Nephron (organoid): ENCODE results near the gene RLF.
"Not testable (repeated sequence)": the region's sequence is repeated elsewhere in the genome, so short reads cannot be mapped to it uniquely, and the experiment has no call there.

Experiments used
- H3K27ac Mint-ChIP-seq, 3 experiments: 2 replicates each; pipeline ENCODE4 v1.8.0; 2020; ENCODE audit warnings: mixed read lengths in 3 of 3, mild to moderate bottlenecking in 2 of 3, moderate library complexity in 1 of 3
- H3K27me3 Mint-ChIP-seq: 2 replicates; pipeline ENCODE4 v1.8.0; 2021; ENCODE audit warnings: low read depth, mild to moderate bottlenecking, moderate library complexity, mixed read lengths
- H3K36me3 Mint-ChIP-seq: 2 replicates; pipeline ENCODE4 v1.8.0; 2020; ENCODE audit warnings: low read depth, mixed read lengths
- H3K4me1 Mint-ChIP-seq: 2 replicates; pipeline ENCODE4 v1.8.0; 2020; ENCODE audit warnings: mixed read lengths
- H3K4me3 Mint-ChIP-seq, 3 experiments: 2 replicates each; pipeline ENCODE4 v1.8.0; 2020; ENCODE audit warnings: mild to moderate bottlenecking in 3 of 3, mixed read lengths in 3 of 3, moderate library complexity in 2 of 3
- H3K9me3 Mint-ChIP-seq: 2 replicates; pipeline ENCODE4 v1.8.0; 2020; ENCODE audit warnings: mixed read lengths
- TF ChIP-seq, protein P1 (sequence below), 3 experiments: fragments of 200-600 bp; sonication (generic); IDR thresholded peaks; one replicate each; pipeline ENCODE4 v1.5.0; 2021; ENCODE audit warnings: antibody characterized with exemption in 3 of 3; ENCODE audit not compliant: unreplicated experiment in 3 of 3

The RLF gene

DNA sequence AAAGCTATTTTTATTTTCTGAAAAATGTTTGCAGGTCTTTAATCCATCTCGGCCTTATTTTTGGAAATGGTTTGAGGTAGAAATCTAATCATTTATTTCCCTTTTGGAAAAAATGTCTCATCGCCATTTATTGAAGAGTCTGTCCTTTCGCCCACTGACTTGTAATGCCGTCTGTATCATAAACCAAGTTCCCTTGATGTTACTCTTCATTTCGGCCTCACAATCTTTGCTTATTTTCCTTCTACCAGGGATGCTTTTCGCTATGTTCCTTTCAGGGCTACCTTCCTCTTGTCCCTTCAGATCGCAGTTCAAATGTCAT is 422 bp upstream of the RLF start:
- Mint-ChIP-seq H3K27me3 (no peaks in the 10 kb centered on the region), H3K4me1 (peaks cover 14% of the 10 kb centered on the region), H3K36me3 (no peaks in the 10 kb centered on the region), H3K9me3 (no peaks in the 10 kb centered on the region), H3K27ac (peak overlapping the region in 2 of 3 experiments; percentile 88 to 96), H3K4me3 (no peak overlapping the region)
- TF ChIP-seq, protein P1, sequence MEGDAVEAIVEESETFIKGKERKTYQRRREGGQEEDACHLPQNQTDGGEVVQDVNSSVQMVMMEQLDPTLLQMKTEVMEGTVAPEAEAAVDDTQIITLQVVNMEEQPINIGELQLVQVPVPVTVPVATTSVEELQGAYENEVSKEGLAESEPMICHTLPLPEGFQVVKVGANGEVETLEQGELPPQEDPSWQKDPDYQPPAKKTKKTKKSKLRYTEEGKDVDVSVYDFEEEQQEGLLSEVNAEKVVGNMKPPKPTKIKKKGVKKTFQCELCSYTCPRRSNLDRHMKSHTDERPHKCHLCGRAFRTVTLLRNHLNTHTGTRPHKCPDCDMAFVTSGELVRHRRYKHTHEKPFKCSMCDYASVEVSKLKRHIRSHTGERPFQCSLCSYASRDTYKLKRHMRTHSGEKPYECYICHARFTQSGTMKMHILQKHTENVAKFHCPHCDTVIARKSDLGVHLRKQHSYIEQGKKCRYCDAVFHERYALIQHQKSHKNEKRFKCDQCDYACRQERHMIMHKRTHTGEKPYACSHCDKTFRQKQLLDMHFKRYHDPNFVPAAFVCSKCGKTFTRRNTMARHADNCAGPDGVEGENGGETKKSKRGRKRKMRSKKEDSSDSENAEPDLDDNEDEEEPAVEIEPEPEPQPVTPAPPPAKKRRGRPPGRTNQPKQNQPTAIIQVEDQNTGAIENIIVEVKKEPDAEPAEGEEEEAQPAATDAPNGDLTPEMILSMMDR (IDR thresholded peaks at IDR 0.05; ENCODE audit: unreplicated experiment in 3 of 3), result no peak

GRCh38 chr1:40161888-40162397 is 756 bp downstream of the RLF start:
- no peaks in the 10 kb centered on the region for H3K36me3 Mint-ChIP-seq
- no peak overlapping the region for H3K4me3 Mint-ChIP-seq
- peaks cover 17% of the 10 kb centered on the region for H3K4me1 Mint-ChIP-seq
- H3K27me3 Mint-ChIP-seq, result no peaks in the 10 kb centered on the region
- no peak overlapping the region for H3K27ac Mint-ChIP-seq
- TF ChIP-seq, protein P1 (IDR thresholded peaks at IDR 0.05; ENCODE audit: unreplicated experiment in 3 of 3), result no peak
- no peaks in the 10 kb centered on the region for H3K9me3 Mint-ChIP-seq

DNA sequence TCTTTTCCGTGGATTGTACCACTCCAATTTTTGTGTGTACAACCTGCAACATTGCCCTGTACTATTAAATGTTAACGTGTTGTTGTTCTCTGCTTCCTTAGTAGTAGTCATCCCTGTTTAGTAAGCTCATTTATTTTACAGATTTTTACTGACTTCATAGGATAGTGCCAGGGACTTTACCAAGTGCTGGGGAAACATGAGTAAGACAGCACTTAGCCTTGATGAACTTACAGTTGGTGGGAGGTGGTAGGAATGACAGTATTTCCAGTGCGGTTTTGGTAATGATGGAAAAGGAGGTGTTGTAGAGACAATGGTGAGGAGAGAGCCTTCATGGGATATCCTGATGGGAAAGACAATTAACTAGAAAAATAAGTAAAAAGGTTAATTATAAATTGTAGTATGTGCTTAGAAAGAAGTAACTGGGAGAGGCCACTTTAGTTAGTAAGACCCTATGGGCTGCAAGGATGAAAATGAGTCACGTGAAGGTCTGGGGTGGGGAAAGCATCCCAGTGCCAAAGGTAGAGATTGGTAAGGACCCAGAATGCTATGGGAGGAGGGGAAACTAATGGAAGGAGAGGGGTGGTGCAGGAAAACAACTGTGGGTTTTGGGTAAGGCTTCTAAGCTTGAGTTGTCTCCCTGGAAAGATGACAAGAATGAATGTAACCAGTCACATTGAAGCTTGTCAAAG is 1.7 kb downstream of the RLF start:
- Mint-ChIP-seq H3K4me1 (peaks cover 17% of the 10 kb centered on the region), H3K9me3 (no peaks in the 10 kb centered on the region), H3K27me3 (no peaks in the 10 kb centered on the region), H3K36me3 (no peaks in the 10 kb centered on the region), H3K4me3 (no peak overlapping the region), H3K27ac (no peak overlapping the region)
- TF ChIP-seq, protein P1 (IDR thresholded peaks at IDR 0.05; ENCODE audit: unreplicated experiment in 3 of 3), result no peak

DNA sequence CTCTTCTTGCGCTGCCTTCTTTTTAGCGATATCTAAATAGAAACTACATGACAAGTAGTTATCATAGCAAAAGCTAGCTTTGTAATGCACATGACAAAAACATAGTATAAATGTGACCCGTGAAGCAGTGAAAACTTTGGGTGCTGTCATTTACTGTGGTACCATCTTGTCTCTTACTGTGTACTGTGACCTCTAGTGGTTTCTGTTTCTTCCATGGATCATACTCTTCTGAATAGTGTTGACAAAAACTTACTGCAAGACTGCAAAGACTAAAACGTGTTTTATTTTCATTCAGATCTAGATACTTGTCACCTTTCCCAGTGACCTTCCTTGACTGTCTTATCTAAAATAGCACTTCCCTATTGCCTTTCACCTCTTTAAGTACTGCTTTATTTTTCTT is 6.1 kb downstream of the RLF start:
- H3K36me3 Mint-ChIP-seq, result no peaks in the 10 kb centered on the region
- TF ChIP-seq, protein P1 (IDR thresholded peaks at IDR 0.05; ENCODE audit: unreplicated experiment in 3 of 3), result no peak
- no peak overlapping the region for H3K4me3 Mint-ChIP-seq
- H3K27ac Mint-ChIP-seq, result no peak overlapping the region
- H3K27me3 Mint-ChIP-seq, result no peaks in the 10 kb centered on the region
- H3K4me1 Mint-ChIP-seq, result peaks cover 11% of the 10 kb centered on the region
- H3K9me3 Mint-ChIP-seq, result no peaks in the 10 kb centered on the region

DNA sequence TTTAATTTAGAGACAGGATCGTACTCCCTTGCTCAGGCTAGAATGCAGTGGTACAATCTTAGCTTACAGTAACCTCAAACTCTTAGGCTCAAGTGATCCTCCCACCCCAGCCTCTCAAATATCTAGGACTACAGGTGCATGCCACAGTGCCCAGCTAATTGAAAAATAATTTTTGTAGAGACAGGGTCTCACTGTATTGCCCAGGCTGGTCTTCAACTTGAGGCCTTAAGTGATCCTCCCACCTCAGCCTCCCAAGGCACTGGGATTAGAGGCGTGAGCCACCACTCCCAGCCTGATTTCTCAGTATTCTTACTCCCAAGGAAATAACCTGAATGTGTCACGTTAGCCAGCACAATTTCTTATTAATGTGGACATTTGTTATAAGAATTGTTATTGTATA is 9.8 kb downstream of the RLF start:
- Mint-ChIP-seq H3K4me3 (no peak overlapping the region), H3K27me3 (no peaks in the 10 kb centered on the region), H3K4me1 (peaks cover under 1% of the 10 kb centered on the region), H3K27ac (no peak overlapping the region), H3K9me3 (no peaks in the 10 kb centered on the region), H3K36me3 (peaks cover 4% of the 10 kb centered on the region)
- TF ChIP-seq, protein P1 (IDR thresholded peaks at IDR 0.05; ENCODE audit: unreplicated experiment in 3 of 3), result no peak

GRCh38 chr1:40174788-40175187 is 13.6 kb downstream of the RLF start:
- H3K9me3 Mint-ChIP-seq, result no peaks in the 10 kb centered on the region
- no peaks in the 10 kb centered on the region for H3K4me1 Mint-ChIP-seq
- TF ChIP-seq, protein P1 (IDR thresholded peaks at IDR 0.05; ENCODE audit: unreplicated experiment in 3 of 3), result no peak
- no peak overlapping the region for H3K4me3 Mint-ChIP-seq
- H3K27me3 Mint-ChIP-seq, result no peaks in the 10 kb centered on the region
- no peak overlapping the region for H3K27ac Mint-ChIP-seq
- H3K36me3 Mint-ChIP-seq, result peaks cover 14% of the 10 kb centered on the region

- not testable (repeated sequence) for H3K27me3 Mint-ChIP-seq
Observed at GRCh38 chr1:40176989-40177388, 15.8 kb downstream of the RLF start.

More at GRCh38 chr1:40176989-40177388, 15.8 kb downstream of the RLF start:
- not testable (repeated sequence) for H3K9me3 Mint-ChIP-seq, H3K27ac Mint-ChIP-seq, H3K4me3 Mint-ChIP-seq, H3K4me1 Mint-ChIP-seq
- H3K36me3 Mint-ChIP-seq, result peaks cover 14% of the 10 kb centered on the region
